HG03469 (cell line): ENCODE measurements around the gene XRCC3.
"Not testable (repeated sequence)": the region's sequence is repeated elsewhere in the genome, so short reads cannot be mapped to it uniquely, and the experiment has no call there.

Experiments
- ATAC-seq: cut with Tn5 transposase; IDR thresholded peaks from one replicate; pipeline ENCODE4 v1.9.1; 2021; ENCODE audit warnings: mild to moderate bottlenecking, moderate library complexity, moderate number of reproducible peaks; ENCODE audit not compliant: unreplicated experiment

The XRCC3 gene

DNA sequence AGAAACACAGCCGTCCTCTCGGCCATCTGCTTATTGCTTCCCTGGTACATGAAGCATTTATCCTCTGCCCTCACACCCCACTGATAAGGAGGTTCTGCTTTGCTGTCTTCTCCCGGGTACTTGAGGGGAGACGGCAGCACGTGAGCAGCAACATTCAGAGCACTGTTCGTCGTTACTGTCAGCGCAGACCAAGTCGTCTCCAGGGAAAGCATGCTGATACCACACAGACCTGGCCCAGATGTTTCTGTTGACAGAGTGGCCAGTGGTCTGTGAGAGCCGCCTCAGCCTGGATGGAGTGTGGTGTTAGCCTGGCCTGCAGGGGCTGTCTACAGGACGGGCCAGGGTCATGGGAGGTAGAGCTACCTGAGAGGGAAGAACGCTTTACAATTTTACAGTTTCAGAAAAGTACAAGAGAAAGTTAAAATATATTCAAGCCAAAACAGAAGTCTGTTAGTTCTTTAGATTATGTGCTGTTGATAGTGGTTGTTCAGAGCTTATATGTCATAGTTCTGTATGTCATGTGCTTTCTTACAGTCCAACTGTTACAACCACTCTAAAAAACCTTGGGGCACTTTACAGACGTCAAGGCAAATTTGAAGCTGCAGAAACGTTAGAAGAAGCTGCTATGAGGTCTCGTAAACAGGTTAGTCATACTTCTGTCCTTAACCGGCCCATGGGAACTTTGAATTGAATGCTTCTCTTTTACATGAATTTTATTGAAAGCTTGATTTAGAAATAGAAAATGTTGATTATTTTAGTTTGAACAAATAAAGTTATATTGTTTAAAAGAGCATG lies 38.2 kb downstream of the XRCC3 start:
- ATAC-seq, result no peak

DNA sequence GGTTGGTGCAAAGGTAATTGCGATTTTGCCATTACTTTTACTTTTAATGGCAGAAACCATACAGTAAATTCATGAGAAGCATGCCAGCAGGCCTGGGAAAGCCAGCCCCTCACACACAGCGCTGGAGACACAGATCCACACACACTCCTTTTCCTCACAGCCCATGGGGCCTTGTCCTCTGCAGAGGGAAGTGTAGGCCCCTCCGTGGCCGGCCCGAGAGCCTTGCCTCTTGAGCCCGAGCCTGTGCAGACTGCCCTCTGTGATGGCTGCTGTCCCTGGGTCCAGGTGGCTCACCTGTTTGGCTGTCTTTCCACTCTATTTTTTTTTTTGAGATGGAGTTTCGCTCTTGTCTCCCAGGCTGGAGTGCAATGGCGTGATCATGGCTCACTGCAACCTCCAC lies 39.3 kb downstream of the XRCC3 start:
- no peak for ATAC-seq

DNA sequence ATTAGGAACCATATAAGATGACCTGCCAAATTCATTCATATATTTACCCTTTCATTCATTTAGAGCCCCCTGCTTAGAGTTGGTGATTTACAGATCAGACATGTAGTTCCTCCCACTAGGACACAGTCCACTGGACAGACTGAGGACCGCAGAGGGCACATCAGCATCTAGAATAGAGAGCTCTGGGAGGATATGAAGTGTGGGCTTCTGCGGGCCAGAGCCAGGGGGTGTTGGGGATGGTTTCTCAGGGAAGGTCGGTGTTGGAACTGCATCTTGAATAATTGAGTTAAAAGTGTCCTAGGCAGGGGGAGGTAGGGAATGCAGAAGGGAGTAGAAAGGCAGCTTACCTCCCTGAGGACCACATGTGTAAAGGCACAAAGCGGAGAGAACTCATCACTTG lies 43.3 kb downstream of the XRCC3 start:
- no peak for ATAC-seq

DNA sequence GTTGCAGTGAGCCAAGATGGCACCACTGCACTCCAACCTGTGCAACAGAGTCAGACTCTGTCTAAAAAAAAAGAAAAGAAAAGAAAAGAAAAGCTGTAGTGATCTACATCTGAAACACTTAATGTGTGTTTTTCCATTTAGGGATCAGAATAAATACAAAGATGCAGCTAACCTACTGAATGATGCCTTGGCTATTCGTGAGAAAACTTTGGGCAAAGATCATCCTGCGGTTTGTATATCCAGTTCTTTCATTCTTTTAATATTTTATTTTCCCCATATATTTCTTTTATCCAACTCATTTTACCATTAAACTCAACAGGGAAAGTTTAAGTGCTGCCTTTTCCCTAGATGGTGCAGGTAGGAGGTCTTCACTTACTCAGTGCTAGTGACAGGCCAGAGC lies 45.9 kb downstream of the XRCC3 start:
- no peak for ATAC-seq

DNA sequence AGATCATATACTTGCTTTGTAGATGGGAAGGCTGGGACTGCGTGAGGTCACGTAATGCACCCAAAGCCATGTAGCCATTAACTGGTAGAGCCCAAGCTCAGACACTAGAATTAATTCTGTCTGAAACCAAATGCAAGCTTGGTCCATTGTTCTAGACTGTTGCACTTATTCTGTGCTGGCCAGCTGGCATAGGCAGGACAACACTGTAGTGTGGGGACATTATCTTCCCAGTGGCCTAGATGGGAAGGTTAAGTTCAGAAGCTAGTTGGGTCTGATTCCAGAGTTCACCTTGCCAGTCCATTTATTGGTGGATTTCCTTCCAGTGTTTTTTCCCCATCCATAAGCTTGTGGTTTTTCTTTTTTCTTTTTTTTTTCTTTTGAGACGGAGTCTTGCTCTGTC lies 47.1 kb downstream of the XRCC3 start:
- no peak for ATAC-seq

DNA sequence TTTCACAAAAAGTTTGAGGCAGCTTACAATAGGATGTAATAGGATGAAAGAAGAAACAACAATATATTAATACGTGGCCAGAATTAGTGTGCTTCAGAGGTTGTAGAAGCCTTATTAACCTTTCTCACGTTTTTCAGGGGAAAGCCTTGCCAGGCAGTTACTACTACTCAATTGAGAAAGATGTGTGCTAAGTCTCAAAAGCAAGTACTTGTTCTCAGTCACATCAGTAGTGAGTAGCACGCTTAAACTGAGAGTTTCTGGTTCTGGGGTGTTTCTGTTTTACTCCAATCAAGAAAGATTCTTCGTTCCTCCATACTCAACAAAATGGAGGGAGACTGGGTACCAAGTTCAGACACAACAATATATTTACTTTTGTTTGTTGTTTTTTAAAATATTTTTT lies 47.6 kb downstream of the XRCC3 start:
- ATAC-seq, result no peak

DNA sequence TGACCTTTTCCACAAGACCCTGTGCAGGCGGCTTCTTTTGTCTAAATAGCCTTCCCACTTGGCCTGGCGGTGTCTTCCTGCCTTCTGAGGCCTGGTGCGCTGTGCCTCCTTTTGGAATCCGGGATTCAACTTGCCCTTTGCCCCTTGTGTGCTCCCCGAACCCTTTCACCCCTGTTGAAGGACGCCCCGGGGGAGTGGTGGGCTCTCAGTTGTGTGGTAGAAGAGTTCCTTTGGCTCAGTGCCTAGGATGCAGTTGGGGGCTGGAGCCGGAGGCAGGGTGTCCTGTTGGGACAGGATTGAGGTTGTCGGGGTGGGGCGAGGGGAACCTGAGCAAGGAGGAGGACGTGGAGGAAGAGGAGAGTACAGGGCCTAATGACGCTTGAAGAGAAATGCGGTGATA lies 51.7 kb downstream of the XRCC3 start:
- ATAC-seq, result no peak

DNA sequence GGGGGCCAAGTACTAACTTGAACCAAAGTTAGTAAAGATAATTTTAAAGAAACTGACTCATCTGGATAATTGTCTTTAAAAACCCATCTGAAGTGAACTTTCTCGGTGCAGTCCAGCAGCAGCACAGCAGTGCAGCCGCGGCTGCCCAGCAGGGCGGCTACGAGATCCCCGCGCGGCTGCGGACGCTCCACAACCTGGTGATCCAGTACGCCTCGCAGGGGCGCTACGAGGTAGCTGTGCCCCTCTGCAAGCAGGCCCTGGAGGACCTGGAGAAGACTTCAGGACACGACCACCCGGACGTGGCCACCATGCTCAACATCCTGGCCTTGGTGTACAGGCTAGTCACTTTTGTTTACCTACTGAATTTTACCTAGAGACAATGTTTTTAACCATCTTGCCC lies 52.7 kb downstream of the XRCC3 start:
- no peak for ATAC-seq

DNA sequence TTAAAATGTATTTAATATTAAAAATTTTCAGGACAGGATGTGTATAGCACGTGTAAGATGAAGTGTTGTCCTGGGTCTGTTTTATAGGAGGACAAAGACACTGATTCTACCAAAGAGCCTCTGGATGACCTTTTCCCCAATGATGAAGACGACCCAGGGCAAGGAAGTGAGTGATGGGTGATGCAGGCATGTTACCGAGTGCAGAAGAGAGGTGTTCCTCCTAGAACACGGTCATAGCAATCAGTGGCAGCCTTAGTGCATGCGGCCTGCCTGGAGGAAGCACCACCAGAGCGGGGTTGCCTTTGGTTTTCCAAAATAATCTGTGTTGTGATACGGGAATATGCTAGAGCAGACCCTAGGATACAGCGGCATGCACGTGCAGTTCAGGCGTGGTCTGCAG lies 53.2 kb downstream of the XRCC3 start:
- ATAC-seq, result no peak

DNA sequence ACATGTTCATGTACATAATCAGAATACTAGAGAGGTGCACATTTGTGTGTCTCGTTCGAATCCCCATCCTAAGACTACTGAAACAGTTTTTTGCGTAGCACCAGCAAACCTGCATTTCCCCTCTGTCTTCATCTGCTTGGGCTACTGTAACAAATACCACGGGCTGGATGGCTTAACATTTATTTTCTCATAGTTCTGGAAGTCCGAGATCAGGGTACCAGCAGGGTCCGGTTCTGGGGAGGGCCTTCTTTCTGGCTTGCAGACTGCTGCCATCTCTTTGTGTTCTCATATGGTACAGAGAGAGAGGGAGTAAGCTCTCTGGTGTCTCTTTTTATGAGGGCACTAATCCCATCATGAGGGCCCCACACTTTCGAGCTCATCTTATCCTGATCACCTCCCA lies 55.6 kb downstream of the XRCC3 start:
- no peak for ATAC-seq

DNA sequence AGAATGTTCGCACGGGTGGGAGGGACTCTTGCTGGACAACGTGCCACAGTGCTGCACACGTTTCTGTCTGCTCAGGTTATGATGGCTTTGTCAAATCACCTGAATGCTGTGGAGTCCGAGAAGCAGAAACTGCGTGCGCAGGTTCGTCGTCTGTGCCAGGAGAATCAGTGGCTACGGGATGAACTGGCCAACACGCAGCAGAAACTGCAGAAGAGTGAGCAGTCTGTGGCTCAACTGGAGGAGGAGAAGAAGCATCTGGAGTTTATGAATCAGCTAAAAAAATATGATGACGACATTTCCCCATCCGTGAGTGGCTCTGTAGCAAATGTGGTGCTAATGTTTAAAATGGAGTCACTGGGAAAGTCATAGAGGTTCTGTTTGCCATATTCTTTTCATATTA lies 57.8 kb downstream of the XRCC3 start:
- no peak for ATAC-seq

DNA sequence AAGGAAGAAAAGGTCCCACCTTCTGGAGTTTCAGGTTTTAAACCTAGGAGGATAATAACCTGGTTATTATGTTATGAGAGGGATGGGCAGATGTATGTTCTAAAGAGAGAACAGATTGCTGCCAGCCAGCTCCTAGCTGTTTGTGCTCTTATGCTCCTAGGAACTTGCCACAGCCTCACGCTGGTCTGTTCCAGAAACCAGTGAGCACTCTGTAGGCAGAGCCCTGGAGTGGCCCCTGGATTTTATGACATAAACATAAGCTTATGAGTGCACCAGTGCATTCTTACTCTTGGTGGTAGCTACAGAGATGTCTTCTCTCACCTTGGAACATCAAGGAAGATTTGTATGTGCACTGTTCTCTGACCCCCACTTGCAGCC lies 58.5 kb downstream of the XRCC3 start:
- ATAC-seq, result no peak

DNA sequence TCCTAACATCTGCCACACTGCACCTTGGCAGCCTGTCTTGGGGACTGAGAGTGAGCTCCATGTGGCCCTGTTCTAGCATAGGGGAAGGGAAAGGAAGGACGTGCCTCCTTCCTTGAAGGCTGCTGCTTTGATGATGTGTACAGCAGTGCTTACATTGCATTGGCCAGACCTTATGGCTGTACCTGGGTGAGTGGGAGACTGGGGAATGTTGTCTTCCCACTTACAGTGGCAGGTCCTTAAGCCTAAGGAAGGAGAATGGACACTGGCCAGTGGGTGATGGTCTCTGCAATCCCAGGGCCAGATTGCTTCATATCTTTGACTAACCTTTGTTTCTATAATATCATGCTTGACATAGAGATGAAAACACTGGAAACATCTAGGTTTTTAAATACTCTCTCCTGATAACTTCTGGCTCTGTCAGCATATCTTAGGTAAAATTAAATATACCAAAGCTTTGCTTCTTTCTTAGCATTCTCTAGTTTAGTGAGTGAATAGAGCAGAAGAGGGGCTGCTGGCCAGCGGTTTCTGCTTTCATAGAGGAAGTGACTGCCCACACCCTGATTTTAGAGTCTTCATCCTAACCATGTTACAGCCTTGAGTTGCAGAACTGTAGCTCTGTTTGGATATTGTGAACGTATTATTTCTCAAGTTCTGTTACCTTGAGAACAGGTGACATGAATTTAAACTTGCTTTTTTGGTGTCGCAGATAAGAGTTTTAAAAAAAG lies 59.1 kb downstream of the XRCC3 start:
- no peak for ATAC-seq

DNA sequence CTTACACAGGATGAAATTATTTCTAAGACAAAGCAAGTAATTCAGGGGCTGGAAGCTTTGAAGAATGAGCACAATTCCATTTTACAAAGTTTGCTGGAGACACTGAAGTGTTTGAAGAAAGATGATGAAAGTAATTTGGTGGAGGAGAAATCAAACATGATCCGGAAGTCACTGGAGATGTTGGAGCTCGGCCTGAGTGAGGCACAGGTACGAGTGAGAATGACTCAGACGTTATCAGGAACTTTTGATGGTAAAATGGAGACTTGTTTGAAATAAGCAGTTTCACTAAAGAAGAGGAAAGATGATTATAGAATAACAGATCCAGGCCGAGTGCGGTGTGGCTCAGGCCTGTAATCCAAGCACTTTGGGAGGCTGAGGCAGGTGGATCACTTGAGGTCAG lies 60.6 kb downstream of the XRCC3 start:
- no peak for ATAC-seq

DNA sequence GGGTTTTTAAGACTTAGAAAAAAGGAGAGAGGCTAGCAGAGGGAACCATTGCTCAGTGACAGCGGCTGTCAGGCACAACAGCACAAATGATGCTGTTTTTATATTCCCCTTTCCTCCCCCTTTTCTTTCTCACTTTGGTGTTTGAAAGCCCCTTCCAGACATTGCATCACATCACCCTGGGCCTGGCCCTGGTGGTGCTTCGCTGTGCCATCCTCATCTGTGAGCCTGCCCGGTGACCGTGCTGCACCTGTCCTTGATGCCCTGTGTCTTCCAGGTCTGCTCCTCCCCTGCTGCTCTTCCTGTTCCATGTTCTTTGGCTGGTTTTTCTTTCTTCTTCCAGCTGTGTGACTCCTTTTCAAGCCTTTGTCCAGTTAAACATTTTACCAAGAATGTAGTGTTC lies 61.4 kb downstream of the XRCC3 start:
- ATAC-seq, result no peak

DNA sequence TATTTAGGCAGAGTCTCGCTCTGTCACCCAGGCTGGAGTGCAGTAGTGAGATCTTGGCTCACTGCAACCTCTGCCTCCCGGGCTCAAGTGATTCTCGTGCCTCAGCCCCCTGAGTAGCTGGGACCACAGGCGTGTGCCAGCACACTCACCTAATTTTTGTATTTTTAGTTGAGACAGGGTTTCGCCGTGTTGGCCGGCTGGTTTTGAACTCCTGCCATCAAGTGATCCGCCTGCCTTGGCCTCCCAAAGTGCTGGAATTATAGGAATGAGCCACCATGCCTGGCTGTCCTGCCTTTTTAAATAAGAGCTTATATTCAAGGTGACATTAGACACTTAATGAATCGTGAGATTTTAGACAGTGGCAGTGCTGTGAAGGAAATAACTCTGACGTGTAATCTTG lies 61.9 kb downstream of the XRCC3 start:
- ATAC-seq, result not testable (repeated sequence)

DNA sequence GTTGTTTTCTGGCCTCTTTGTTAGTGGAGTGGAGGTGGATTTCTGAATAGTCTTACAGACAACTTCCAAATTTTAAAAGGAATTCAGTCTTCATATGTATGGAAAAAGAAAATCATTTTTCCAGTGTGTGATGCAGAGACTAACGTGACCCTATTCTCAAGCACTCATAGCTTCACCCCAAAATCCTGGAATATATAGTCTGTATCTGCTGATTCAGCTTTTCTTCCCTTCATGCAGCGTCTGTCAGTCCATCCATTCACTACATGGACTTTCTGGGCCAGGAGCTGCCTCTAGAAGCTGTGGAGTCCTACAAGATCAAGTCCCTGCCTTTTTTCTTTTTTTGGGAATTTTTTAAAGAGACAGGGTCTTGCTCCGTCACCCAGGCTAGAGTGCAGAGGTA lies 62.4 kb downstream of the XRCC3 start:
- no peak for ATAC-seq

DNA sequence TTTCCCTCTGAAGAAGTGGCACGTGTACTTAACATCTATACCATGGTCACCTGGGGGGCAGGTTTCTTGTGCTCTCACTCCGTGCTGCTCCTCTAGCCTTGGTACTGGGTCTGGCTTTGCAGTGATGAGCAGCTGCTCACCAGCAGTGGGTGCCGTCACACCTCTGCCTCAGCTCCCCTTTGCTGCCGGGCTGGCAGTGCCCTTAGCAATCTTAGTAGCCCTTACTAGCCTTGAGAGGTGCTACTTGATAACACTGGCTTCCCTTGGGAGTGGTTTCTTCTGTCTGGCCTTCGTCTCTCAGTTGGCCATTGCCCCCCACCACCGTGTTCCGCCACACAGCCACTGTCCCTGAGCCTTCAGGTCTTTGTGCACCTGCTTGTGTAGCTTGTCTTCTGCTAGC lies 63.7 kb downstream of the XRCC3 start:
- no peak for ATAC-seq

DNA sequence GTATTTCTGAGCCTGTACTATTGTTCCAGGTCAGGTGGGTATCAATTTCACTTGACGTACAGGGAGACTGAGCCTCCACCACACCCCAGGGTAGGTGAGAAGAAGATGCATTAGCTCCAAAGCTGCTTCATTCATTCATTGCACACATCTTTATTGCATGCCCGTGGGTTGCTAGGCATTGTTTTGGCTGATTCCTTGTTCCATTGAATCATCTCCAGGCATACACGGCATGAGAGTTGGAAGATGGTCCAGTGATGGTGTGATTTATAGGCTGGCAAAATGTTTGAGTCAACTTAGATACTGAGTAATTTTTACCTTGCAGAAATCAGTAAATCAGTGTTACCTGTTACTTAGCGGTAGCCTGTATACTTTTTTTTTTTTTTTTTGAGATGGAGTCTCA lies 65.0 kb downstream of the XRCC3 start:
- ATAC-seq, result no peak

DNA sequence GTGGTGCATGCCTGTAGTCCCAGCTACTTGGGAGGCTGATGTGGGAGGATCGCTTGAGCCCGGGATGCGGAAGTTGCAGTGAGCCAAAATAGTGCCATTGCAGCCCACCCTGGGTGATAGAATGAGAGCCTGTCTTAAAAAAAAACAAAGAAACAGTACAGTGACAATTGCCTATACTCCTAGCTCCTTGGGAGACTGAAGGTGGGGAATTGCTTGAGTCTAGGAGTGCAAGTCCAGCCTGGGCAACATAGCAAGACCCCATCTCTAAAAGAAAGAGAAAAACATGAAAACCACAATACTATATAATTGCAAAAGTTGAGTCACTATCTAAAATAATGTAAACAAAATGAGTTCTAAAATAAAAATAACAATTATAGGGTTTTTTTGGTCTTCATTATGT lies 66.2 kb downstream of the XRCC3 start:
- ATAC-seq, result no peak
